Renal pelvis (tissue), 4 donors: ENCODE measurements around the gene PARD6B. TPM values are rescaled to one million over a fixed set of nuclear protein-coding genes. Genes with fewer than 3 reads are reported as not detected.
A peak's percentile ranks its signal among the peaks of the same experiment; 100 is the strongest.
"Not testable (repeated sequence)": the region's sequence is repeated elsewhere in the genome, so short reads cannot be mapped to it uniquely, and the experiment has no call there.

Experiments
- DNase-seq: peaks from one replicate; pipeline ENCODE4 v3.0.0-alpha.2; 2013
- polyA plus RNA-seq, 3 donors: library from polyadenylated mRNA; unstranded; fragments of 120-200 nt; gene quantifications; one replicate each; pipeline ENCODE4 v1.2.1, GENCODE V29; 2013; ENCODE audit not compliant: insufficient read length in 3 of 3

PARD6B gene
- polyA plus RNA-seq, 3 donors, result 17.0 to 26.2 (median 21.1) TPM

DNA sequence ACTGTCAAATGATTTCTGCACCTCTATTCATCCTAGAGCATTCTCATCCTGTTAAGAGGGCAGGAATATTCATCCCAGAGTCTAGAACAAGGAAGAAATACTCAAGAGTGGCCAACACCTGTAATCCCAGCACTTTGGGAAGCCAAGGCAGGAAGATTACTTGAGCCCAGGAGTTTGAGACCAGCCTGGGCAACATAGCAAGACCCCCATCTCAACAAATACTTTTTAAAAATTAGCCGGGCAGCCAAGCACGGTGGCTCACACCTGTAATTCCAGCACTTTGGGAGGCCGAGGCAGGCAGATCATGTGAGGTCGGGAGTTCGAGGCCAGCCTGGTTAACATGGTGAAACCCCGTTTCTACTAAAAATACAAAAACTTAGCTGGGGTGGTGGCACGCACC is 33.1 kb upstream of the PARD6B start:
- not testable (repeated sequence) for DNase-seq

DNA sequence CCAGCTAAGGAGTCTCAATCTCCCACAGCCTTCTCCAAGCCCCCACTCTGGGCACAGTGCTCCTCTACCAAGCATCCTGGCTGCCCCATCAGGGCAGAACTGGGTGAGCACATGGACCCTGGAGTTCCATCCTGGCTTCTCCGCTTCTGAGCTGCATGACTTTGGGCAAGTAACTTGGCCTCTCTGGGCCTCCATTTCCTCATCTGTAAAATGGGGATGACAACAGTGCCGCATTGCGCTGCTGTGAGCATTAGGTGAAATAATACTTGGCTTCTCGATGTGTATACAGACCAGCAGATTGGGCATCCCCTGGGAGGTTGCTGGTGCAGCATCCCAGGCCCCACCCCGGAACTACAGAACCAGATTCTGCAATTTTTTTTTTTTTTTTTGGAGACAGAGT is 31.7 kb upstream of the PARD6B start:
- no peak for DNase-seq

DNA sequence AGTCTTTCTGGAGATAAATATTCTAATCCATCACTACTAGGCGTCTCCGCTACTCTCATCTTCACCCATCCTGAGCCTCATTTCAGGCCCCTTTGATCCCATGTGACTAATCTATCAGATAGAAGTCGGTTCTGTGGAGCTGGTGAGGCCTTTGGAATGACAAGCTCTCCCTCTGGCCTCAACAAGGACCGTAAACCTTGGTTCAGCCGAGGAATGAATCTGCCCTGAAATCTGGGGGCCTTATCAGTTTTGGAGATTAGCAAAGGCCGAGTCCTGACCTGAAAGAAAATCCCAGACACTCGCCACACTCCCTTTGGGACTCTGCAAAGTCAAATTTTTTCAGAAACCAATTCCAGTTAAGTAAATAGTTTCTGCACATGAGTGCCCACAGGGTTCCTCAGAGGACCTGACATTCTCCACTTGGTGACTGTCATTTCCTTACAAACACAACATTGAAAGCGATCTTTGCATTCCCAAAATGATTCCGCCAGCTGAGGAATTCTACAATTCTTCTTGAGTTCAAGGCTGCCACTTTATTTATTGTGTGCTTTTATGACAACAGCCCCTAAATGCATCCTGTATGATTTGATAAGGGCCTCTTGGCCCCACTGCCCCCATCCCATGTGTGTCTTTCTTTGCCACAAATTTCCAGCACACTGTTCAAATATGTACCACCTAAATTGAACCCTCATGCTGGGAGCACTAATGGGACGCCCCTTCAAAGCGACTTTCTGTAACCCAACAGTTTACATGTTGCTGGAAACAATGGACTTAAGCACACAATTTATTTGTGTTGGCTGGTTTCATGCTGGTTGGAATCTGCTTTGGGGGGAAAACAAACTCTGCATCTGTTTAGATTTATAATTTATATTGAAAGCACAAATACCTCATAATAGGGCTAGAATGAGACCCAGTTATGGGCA is 30.1 kb upstream of the PARD6B start:
- DNase-seq, result peak; percentile 57

DNA sequence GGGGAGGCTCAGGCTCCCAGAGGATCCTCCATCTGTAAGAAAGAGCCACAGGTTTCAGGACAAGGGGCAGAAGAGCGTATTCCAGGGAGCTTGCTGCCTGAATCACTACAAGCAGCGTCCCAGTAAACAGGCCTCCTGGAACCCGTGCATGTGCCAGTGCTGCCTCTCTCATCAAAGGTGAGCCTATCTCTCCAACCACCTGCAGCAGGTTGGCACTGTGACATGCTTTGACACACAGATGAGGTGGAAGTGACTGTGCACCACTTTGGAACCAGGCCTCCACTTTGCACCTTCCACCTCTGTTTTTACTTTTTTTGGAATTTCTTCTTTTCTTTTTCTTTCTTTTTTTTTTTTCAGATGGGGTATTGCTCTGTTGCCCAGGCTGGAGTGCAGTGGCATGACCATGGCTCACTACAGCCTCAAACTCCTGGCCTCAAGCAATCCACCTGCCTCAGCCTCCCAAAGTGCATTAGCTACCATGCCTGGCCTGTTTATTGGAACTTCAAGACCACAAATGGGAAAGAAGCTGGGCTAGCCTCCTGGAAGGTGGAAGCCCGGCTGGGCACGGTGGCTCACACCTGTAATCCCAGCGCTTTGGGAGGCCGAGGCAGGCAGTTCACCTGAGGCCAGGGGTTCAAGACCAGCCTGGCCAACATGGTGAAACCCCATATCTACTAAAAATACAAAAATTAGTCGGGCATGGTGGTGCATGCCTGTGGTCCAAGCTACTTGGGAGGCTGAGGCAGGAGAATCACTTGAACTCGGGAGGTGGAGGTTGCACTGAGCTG is 27.5 kb upstream of the PARD6B start:
- not testable (repeated sequence) for DNase-seq

DNA sequence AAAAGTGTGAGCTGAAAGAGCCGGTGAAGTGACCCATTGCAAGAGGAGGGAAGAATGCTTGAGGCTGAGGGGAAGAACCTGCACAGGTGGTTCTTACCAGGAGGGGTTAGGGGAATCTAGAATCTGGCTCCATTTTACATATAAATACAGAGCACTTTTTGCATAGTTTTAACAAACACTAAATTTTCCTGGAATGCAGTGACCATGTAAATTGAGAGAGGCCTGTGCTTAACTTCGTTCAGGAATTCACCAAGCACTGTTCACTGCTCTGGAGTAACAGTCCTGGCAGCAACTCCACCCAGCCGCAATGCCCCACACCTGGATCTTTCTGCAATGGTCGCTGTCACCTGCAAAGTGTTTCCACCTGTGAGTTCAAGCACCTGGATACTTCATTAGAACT is 26.9 kb upstream of the PARD6B start:
- DNase-seq, result no peak

DNA sequence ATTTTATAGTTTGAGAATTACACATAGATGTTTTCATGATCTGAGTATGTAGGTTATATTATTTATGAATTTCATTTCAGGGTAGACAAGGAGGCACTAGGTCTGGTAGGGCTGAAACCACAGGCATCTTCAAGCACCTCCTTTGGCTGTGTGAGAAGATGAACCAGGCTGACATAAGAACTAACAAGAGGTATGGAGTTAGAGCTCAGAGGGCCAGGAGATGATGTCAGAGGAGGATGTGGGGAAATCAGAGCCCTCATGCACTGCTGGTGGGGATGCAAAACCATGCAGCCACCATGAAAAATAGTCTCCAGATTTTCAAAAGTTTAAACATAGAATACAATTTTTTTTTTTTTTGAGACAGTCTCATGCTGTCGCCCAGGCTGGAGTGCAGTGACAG is 26.4 kb upstream of the PARD6B start:
- no peak for DNase-seq

DNA sequence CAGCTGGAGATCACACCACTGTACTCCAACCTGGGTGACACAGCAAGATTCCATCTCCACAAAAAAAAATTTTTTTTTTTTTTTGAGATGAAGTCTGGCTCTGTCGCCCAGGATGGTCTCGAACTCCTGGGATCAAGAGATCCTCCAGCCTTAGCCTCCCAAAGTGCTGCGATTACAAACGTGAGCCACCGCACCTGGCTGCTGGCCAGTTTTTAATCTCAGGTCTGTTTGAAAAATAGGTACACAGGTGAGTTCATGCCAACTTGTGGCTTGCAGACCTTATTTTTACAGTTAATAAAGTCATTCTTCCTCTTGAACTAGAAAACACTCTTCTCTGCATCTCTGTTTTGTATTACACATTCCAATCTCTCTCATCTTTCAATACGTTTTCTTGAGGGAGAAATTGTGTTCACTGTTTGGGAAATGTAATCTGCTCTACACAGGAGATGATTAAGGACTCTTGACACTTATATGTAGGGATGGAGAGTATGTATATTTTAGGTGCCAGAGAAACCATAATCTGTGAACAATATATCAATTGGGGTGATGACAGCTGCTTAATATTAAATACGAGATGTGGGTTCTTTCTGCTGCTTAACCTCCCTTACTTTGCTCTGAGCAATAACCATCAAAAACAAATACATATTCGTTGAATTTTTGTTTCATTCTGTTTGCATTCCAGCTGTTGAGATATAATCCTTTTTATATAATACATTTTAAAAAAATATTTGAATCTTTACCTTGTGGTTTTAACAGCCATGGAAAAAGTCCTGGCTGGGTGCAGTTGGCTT is 22.3 kb upstream of the PARD6B start:
- DNase-seq, result no peak

DNA sequence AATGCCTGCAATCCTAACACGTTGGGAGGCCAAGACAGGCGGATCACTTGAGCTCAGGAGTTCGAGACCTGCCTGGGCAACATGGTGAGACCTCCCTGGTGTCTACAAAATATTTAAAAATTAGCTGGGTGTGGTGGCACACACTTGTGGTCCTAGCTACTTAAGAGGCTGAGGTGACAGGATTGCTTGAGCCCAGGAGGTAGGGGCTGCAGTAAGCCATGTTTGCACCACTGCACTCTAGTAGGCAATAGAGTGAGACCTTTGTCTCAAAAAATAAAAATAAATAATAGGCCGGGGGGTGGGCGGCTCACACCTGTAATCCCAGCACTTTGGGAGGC is 21.8 kb upstream of the PARD6B start:
- DNase-seq, result no peak

DNA sequence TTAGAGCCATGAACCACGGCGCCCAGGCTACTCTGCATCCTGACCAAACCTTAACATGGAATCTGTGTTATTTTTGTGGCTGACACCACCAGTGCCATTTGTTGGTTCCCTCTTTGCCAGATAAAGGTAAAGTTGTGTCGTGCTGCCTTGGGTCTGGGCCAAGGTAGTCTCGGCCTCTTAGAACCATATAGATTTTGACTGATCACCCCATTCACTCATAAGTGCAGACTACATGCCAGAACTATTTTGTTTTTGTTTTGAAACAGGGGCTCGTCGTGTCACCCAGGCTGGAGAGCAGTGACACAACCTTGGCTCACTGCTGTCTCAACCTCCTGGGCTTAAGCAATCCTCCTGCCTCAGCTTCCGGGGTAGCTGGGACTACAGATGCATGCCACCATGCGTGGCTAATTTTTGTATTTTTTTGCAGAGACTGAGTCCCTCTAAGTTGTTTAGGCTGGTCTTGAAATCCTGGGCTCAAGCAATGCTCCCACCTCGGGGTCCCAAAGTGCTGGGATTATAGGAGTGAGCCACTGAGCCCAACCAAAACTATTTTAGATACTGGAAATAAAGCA is 20.8 kb upstream of the PARD6B start:
- DNase-seq, result no peak

DNA sequence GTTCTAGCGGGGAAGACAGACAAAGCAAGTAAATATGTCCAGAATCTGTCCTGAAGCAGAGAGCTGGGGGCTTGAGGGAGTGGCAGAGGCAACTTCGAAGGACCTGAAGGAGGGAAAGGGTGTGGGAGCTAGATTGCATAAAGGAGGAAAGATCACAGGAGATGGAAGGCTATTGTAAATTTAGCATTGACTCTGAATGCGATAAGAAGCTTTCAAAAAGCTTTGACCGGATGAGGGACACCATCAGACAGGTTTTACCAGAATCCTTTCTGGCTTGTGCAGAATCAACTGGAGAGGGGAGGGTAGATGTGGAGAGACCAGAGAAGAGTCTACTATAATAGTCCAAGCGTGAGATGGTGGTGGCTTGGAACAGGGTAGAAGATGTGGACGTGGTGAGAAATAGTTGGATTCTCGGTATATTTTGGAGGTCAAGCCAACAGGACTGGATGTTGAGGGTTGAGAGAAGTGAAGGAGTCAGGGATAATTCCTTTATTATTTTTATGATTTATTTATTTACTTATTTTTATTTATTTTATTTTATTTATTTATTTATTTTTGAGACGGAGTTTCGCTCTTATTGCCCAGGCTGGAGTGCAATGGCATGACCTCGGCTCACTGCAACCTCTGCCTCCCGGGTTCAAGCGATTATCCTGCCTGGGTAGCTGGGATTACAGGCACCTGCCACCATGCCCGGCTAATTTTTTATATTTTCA is 20.1 kb upstream of the PARD6B start:
- DNase-seq, result no peak

DNA sequence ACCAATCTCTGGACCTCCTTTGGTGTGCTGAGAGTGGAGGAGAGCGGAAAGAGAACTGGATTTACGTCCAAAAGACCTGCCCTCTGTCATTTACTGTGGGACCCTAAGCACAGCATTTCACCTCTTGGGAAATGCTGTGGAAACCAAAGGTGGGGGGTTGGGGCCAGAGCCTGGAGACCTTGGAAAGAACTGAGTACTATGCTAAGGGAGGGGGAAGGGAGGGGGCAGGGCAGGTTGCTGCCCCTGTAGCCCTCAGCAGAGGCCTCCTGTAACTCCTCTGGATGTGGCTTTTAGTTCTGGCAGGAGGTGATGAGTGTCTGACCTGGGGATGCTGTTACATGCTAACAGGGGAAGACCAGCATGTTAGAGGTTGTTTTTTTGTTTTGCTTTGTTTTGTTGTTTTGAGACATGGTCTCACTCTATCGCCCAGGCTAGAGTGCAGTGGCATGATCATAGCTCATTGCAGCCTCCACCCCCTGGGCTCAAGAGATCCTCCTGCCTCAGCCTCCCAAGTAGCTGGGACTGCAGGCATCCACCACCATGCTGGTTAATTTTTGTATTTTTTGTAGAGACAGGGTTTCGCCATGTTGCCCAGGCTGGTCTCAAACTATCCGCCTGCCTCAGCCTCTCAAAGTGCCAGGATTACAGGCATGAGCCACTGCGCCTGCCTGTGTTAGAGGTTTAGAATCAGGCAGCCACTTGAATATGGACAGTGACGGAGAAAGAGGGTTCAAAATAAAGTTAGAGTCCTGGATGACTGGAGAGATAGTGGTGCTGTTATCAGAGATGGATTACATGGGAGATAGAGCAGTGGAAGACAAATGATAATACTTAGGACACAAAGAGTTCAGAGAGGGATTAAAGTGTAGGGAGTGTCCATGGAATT is 18.4 kb upstream of the PARD6B start:
- DNase-seq, result no peak

DNA sequence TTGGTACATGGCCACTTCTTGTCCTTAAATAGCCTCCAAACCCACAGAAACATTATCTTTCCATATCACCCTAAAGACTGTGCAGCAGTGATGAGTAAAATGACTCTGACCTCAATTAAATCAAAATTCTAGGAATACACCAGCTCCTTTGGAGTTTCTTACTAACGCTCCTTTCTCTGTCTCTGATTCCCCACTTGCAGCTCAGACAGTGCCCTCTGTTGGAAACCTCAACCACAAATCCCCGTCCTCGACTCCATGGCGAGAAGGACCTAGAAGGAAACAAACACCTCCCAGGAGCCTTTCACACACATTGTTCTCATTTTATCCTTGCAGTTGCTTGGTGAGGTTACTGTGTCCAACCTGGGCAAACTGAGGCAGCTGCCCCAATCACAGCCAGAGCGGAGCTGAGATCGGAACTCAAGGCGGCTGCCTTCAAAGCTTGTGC is 17.7 kb upstream of the PARD6B start:
- no peak for DNase-seq

DNA sequence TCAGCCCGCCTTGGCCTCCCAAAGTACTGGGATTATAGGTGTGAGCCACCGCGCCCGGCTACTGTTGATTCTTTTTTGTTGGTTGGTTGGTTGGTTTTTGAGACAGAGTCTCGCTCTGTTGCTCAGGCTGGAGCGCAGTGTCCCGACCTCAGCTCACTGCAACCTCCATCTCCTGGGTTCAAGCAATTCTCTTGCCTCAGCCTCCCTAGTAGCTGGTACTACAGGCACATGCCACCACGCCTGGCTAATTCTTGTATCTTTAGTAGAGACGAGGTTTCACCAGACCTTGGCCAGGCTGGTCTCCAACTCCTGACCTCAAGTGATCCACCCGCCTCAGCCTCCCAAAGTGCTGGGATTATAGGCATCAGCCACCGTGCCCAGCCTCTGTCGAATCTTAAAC is 17.0 kb upstream of the PARD6B start:
- not testable (repeated sequence) for DNase-seq

DNA sequence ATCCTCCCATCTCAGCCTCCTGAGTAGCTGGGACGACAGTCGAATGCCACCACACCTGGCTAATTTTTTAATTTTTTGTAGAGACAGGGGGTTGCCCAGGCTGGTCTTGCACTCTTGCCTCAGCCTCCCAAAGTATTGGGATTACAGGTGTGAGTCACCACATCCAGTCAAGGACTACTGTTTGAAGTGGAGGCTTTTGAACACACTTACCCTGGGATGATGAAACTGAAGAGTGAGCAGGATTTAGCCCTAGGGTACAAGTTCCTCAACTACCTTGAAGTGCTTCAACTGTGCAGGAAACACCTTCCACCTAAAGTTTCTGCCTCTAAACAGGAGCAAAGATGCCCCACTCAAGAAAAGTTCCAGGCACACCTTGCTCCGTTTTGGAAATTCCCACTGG is 15.7 kb upstream of the PARD6B start:
- DNase-seq, result no peak

DNA sequence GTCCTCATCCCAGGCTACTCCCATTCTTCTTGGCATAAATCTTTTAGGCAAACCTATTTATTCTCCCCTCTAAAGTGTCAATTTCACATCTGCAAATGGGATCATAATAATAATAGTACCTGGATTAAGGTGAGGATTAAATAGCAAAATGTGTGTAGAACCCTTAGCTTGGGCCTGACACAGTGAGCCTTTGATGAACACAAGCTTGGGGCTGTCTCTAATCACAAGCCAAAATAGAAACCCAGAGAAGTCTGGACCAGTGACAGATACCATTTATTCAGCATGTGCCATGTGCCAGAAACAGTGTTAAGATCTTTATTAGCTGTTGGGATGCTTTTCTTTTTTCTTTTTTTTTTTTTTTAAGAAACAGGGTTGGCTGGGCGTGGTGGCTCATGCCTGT is 14.9 kb upstream of the PARD6B start:
- no peak for DNase-seq

DNA sequence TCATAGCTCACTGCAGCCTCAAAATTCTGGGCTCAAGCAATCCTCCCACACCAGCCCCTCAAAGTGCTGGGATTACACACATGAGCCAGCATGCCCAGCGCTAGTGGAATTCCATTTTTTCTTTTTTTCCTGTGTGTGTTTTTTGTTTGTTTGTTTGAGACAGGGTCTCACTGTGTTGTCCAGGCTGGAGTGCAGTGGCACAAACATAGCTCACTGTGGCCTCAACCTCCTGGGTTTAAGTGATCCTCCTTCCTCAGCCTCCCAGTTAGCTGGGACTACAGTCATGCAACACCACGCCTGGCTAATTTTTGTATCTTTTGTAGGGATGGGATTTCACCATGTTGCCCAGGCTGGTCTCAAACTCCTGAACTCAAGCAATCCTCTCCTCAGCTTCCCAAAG is 14.1 kb upstream of the PARD6B start:
- no peak for DNase-seq

DNA sequence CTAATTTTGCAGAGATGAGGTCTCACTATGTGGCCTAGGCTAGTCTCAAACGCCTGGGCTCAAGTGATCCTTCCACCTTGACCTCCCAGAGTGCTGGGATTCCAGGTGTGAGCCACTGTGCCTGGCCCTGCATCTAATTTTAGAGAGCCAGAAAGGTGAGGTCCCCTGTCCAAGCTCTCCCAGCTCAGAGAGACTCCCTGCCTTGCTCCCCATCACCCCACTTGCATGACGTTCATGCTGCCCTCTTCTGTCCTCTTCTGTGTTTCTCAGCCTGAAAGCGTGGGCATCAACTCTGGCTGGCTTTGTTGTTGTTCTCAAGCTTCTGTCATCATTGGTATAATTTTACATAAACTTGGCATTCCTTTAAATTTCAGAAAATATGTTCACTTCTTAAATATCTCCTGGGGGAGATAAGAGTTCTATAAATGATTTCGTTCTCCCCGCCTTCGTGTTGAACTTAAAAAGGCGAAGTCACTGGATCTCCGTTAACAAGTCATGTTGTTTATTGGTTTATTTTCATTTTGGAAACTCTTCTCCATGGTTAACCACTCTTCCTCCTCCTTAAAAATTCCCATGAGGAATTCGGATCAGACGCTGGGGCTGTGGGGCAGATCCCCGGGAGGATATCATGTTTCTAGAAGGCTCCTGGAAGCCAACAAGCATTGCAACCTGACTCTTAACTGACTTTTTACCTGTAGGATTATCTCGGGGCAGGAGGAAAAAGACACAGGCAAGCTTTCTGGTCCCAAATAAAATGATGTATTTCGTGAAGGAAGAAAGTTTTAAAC is 13.2 kb upstream of the PARD6B start:
- DNase-seq, result no peak

DNA sequence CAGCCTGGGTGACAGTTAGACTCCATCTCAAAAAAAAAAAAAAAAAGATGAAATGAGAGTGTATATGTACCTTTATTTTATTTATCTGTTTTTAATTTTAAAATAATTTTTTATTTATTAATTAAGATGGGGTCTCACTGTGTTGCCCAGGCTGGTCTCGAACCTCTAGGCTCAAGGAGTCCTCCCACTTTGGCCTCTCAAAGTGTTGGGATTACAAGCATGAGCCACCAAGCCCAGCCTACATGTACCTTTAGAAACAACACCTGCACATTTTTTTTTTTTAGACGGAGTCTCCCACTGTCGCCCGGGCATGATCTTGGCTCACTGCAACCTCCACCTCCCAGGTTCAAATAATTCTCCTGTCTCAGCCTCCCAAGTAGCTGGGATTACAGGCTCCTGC is 12.1 kb upstream of the PARD6B start:
- no peak for DNase-seq

DNA sequence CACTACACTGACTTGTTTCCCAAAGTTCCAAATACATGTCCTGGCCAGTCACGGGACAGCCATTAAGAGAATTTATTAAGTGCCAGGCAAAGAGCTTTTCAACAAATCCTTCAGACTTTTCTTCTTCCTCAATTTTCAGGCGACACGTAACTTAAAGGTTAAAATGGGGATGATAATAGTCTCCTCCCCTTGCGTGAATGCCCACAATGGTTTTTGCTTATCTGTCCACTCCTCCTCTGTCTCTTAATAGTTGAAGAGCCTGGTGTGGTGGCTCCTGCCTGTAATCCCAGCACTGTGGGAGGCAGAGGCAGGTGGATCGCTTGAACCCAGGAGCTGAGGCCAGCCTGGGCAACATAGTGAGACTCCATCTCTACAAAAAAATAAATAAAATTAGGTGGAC is 11.4 kb upstream of the PARD6B start:
- DNase-seq, result no peak
